ENCODE results near the gene GNG8.

The GNG8 gene

DNA sequence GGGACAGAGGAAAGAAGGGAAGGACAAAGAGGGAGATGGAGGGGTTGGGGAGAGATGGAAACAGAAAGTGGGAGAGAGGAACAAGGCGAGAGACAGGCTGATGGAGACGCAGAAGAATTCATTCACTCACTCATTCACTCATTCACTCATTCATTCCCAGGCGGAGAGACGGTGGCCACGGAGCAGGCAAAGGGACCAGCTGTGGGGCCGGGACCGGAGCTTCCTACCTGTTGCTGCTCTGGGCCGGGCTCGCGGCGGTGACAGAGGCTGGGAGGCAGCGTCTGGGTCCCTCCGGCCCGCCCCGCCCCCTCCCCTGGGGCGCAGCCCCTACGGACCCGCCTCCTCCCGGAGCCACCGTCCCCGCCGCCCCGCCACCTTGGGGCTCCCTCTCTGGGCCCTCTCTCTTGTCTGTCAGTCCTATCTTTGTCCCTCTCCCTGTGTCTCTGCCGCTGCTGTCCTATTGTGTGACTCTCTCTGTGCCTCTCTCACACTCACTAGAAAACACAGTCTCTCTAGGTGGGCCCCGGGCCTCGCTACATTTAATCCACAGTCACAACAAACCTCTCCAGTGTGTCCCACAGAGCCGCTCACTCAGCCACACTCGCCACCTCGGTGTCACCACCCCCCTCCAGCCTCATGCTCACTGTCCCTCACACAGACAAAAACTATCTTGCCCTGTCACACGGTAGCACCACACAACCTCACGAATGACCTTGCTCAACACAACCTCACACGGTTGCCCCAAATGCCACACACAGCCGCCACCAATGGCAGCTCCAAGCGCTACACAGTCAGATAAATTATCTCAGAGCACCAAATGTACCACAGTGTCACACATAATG lies at the start of gene GNG8:
GNG8 (minus strand) TSS at position 283 of the 842 bp plus-strand sequence. CDS start 1,520 bp downstream, outside the sequence.
- DNase-seq (ENCODE audit: low read depth in 2 of 2) = no peak

DNA sequence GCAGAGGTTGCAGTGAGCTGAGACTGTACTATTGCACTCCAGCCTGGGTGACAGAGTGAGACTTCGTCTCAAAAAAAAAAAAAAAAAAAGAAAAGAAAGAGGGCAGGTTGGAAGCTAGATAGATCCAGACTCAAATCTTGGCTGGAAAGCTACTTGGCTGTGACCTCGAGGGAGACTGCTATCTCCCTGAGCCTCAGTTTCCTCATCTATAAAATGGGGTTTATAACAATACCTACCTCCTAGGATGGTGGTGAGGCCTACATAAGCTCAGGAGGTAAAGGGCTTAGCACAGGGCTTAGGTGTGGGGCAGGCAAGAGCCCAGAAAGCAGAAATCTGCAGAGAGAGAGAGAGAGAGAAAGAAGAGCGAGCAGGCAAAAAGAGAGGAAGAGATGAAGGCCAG lies 49.2 kb upstream of the GNG8 start:
- DNase-seq (ENCODE audit: low read depth in 2 of 2) = no peak

DNA sequence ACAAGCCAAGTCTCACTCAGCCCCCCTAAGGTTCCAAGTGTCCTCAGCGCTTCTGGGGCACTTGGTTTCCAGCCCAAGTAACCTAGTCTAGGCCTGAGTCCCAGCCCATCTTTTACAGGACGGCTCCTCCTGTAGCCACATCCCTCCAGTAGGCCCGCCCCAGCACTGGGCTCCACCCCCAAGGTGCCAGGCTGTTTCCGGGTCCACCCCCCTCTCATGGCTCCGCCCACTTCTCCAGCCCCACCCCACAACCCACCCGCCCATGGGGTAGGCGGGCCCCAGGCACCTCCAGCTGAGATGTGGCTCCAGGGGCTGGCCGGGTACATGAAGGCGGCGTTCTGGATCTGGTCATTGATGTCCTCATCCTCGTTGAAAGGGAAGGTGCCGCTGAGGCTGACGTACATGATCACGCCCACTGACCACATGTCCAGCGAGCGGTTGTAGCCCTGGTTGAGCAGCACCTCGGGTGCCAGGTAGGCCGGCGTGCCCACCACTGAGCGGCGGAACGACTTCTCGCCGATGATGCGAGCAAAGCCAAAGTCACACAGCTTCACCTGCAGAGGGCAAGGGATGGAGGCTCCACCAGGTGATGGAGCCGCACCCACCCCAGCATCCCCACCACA lies 42.2 kb upstream of the GNG8 start:
- DNase-seq (ENCODE audit: low read depth in 2 of 2) = peak in 1 of 2 donors; percentile 38

DNA sequence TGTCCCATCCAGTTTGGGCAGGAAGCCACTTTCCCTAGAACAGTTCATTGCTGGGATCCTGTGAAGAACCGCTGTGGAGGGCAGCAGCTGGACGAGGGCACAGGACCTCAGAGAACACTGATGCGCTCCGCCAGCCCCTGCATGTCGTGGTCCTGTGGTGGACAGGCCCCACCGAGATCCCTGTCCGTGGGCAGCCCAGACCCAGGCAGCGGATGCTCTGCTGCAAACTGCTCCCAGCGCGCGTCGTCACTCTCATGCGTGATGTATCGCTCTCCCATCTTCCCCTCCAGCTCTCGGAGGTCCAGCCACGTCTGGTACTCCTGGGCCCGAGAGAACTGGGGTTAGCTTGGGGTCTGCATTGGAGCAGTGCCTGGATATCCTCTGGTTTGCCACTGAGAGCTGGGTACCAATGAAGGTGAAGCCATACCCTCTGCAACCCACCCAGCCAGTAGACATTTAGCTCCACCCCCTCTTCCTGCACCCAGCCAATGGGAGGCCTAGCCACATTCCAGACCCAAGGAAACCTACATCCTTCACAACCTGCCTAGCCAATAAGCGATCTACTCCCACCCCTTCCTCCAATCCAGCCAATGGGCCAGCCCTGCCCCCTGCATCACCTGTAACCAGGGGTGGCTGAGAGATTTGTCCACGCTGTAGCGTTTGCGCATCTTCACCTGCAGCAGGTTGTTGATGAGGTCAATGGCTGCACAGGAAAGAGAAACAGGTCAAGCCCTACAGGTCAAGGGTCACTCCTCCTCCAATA lies 38.6 kb upstream of the GNG8 start:
- DNase-seq (ENCODE audit: low read depth in 2 of 2) = no peak

DNA sequence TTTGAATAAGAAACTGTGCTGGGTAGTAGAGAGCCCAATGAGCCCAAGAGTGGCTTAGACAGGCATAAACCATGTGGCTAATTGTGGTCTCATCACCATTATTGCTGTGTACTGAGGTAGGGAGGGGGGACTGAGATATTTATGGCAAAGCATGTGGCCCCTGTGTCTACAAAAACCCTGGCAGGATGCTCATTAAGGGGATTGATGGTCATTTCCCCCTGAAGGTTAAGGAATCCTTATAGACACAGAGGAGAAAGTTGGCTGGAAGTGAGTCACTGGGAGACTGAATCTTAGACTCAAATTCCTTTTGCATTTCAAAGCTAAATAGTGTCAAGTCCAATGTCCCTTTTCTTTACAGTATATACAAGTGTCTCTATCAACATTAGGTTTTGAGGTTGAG lies 34.8 kb upstream of the GNG8 start:
- no peak for DNase-seq (ENCODE audit: low read depth in 2 of 2)

DNA sequence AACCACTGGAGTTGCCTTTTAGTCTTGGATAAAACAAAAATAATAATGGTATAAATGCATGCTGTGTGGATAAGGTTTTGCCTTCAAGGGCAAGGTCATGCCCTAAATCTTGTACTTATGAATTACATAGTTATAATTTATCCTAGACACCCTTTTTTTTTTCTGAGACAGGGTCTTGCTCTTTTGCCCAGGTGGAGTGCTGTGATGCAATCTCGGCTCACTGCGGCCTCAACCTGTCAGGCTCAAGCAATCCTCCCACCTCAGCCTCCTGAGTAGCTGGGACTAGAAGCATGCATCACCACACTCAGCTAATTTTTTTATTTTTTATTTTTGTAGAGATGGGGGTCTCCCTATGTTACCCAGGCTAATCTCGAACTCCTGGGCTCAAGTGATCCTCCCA lies 32.7 kb upstream of the GNG8 start:
- DNase-seq (ENCODE audit: low read depth in 2 of 2) = no peak

DNA sequence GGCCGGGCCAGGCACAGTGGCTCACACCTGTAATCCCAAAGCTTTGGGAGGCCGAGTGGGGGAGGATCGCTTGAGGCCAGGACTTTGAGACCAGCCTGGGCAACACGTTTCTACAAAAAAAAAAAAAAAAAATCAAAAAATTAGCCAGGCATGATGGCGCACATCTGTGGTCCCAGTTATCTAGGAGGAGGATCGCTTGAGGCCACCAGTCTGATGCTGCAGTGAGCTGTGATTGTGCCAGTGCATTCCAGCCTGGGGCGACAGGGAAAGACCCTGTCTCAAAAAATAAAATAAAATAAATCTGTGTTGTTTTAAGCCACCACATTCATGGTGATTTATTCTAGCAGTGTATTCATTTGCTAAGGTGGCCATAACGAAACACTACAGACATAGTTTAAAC lies 29.1 kb upstream of the GNG8 start:
- DNase-seq (ENCODE audit: low read depth in 2 of 2) = no peak

DNA sequence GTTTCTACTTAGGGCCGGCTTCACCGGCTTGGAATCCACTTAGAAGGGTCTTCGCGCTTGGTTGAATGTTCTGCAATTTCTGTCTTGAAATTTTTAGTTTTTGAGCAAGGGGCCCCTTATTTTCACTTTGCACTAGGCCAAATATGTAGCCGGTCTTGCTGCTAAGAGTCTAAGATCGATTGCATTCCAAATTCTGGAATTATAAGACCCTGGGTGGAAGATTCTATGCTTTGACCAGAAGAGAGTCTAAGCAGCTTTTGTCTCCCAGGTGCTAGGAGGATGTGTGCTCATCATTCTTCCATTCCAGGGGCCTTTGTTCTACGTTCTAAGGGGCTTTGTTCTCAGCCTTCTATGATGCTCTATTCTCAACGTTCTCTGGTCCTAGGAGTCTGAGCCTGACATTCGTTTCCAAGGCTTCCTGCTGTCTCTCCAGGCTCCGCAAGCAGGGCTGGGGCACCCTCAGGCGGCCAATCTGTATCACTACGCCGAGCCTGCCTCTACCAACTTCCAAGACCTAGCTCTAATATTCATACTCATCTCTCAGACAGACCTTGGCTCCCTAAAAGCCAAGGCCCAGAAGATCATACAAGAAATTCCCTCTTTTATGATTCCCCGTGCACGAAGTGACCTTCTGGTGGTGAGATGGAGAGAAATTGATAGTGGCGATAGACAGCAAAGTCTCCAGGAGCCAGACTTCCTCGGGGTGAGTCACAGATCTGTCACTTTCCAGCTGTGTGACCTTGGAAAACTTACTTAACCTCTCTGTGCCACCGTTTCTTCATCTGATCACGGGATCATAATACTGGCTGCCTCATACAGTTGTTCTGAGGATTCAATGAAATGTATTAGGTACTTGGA lies 26.0 kb upstream of the GNG8 start:
- DNase-seq (ENCODE audit: low read depth in 2 of 2) = peak; percentile 32 to 51

DNA sequence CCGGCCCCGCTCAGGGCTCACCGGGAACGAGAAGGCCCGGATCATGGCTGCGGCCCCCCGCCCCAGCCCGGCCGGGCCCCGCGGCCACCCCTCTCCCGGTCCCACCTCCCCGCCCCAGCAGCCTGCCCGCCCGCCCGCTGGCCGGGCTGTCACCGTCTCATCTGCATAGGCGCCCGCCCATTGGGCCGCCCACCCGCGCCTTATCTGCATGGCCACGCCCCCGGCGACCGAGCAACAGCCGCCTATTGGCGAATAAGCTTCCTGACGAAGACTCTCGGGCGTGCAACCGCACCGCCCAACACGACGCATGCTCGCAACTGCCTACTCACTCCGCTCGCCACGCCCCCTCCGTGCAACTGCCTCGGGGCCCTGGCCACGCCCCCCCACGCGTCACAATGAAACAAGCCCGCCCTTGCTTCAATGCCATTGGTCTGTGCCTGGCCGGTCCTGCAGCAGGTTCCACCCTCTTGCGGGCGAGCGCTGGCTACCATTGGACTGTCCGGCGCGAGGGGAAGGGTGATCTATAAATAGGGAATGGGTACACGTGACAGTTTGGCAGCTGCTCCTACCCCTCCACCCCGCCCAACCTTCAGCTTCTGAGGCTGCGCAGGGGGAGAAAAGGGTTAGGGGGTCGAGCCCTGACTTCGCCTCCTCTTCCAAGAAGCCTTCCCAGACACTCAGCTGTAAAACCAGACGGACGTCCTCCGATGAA lies 25.2 kb upstream of the GNG8 start, which contains the start of gene DACT3:
DACT3 (minus strand) TSS at position 163 of the 712 bp plus-strand sequence; CDS start at position 45, 118 bp downstream.
- DNase-seq (ENCODE audit: low read depth in 2 of 2) = peak; percentile 99

DNA sequence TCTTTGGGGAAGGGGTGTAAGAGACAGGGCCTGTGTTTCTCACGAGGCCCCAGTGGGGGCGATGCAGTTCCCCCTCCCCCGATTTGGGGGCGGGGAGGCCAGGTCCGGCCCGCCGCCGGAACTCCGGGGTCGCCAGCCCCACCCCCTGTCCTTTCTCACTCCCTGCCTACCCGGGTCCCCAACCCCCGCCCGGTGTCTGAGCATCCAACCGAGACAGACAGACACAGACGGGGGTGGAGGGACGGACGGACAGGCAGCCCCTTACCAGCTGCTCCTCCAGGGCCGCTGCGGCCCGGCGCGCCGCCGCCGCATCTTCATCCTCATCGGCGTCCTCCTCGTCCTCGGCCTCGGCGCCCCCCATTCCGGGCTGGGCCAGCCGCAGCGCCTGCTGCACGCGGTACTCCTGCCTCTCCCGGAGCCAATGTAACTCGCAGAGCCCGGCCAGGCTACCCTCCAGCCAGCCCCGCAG lies 24.6 kb upstream of the GNG8 start:
- no peak for DNase-seq (ENCODE audit: low read depth in 2 of 2)

DNA sequence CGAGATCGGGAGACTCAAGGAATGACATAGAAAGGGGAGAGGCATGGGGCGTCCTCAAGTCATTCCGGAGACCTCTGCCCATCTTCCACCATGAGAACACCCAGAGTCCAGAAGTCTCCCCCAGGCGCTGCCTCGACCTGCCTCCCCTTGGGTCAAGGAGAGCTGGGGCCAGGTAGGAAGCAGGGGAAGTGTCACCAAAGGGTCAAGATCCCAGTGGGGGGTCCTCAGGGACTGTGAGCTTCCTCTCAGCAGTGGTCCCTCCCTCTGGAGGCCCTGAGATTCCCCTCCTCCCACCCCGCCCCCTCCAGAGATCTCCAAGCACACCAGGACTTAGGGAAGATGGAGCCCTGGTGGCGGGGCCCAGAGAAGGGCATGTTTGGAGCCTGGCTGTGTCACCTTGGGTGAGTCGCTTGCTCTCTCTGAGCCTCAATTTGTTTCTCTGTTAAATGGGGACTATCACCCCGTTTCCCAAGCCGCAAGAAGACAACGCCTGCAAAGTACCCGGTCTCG lies 24.1 kb upstream of the GNG8 start:
- no peak for DNase-seq (ENCODE audit: low read depth in 2 of 2)

DNA sequence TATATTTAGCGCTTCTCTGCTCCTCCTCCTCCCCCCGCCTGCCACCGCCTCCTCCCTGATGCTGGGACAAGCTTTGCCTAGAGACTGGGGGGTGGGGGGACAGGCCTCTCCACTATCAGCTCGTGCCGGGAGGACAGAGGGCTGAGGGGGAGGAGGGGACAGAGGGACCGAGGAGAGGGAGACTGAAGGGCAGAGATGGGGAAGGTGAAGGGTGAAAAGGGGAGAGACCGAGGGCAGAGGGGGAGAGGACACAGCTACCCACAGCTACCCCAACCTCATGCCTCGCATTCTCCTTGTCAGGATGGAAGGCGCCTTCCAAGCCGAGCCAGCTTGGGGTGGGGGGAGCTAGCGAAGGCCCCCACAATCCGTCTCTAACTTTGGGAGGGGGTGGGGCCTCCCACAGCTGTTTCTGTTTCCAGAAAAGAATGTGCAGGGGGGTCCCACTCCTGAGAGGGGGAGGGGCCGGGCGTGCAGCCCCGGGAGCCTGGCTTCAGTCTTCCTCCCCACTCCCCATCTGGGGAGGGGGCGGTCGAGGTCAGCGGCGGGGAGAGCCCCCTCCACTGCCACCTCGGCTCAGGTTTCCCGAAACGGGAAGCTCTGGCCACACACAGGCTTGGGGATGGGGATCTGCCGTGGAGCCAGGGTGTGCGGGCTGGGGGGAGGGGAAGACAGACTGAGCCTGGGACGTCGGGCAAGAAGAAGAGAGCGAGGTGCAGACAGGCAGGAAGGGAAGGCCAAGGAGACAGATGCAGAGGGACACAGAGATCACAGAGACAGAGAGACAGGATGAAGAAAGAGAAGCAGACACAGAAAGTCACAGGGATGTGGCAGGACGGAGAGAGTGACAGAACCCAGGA lies 23.4 kb upstream of the GNG8 start:
- DNase-seq (ENCODE audit: low read depth in 2 of 2) = no peak

DNA sequence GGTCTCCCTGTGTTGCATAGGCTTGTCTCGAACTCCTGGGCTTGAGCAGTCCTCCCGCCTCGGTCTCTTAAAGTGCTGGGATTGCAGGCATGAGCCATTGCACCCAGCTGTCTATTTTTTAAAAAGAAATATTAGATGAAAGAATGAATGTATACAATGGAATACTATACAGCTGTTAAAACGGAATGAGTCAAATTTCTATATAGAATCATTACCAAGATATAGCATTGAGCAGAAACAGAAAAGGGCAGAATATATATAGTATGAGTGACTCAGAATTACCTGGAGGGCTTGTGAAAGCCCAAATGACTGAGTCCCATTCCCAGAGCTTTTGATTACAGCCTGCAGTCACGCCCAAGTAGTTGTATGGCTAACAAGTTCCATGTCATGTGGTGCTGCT lies 20.5 kb upstream of the GNG8 start:
- no peak for DNase-seq (ENCODE audit: low read depth in 2 of 2)

DNA sequence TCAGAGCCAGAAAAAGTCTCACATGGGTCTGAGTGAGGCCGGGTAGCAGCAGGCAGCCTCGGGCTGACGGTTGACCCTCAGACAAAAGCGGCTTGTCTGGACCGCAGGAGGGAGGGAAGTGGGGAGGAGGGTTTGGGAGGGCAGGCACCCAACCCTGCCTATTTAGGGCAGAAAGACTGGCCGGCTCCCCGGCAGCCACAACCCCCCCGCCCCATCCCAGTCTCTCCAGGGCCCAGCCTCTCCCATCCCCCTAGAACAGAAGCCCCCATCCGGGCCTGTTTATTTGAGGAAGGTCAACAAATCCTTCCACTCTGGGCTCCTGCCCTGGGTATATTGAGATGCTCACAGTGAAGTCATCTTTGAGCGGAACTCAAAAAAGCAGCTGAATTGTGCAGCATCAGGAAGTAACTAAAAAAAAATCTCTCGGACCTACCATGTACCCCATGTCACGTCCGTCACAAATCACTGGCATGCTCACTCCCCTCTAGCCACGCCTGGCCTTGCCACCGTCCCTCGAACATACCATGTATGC lies 18.7 kb upstream of the GNG8 start:
- DNase-seq (ENCODE audit: low read depth in 2 of 2) = no peak

DNA sequence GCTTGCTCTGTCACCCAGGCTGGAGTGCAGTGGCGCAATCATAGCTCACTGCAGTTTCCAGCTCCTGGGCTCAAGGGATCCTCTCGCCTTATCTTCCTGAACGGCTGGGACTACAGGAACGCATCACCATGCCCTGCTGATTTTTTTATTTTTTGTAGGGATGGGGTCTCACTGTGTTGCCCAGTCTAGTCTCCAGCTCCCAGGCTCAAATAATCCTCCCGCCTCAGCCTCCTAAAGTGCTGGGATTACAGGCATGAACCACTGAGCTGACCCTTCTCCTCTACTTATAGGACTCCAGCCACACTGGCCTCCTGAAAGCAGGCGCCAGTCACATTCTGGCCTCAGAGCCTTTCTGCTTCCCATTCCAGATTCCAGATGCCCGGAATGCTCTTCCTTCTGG lies 14.4 kb upstream of the GNG8 start:
- DNase-seq (ENCODE audit: low read depth in 2 of 2) = no peak

DNA sequence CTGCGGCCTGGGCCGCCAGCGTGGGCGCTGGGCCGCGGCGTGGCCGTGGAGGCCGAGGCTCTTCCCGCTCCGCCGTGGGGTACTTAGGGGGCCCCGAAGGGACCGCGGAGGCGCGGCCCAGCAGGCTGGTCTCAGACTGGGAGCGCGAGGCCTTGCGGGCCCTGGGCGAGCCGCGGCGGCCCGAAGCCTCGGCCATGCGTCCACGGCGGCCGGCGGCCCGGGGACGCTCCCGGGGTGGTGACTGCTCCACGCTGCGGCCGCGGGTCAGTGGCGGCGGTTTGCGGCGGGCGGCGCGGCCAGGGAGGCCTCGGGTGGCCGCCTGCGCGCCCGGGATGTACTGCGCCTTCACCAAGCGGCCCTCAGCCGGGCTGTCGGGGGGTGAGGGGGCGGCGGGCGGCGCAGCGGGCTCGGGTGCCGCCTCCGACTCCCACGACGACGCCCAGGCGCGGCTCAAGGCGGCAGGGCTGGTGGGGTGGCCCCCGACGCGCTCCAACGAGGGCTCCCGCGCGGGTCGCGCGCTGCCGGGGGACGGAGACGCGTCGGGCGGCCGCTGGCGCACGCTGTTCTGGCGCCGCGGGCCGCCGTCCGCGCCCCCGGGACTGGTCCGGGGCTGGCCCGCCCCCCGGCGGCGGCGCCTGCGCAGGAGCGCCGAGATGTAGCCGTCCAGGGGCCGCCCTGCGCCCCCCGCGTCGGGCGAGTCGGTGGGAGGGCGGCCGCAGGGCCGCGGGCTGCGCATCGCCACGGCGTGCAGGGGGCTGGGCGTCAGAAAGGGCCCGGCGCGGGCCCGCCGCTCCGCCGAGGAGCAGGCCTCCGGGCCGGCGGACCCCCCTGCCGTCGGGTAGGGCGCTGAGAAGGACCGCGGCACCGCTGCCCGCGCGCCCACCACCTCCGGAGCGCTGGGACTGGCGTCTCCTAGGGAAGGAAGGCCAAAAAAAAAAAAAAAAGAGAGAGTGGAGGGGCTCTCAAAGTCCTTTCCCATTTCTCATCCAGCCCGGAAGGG lies 13.3 kb upstream of the GNG8 start:
- DNase-seq (ENCODE audit: low read depth in 2 of 2) = no peak

DNA sequence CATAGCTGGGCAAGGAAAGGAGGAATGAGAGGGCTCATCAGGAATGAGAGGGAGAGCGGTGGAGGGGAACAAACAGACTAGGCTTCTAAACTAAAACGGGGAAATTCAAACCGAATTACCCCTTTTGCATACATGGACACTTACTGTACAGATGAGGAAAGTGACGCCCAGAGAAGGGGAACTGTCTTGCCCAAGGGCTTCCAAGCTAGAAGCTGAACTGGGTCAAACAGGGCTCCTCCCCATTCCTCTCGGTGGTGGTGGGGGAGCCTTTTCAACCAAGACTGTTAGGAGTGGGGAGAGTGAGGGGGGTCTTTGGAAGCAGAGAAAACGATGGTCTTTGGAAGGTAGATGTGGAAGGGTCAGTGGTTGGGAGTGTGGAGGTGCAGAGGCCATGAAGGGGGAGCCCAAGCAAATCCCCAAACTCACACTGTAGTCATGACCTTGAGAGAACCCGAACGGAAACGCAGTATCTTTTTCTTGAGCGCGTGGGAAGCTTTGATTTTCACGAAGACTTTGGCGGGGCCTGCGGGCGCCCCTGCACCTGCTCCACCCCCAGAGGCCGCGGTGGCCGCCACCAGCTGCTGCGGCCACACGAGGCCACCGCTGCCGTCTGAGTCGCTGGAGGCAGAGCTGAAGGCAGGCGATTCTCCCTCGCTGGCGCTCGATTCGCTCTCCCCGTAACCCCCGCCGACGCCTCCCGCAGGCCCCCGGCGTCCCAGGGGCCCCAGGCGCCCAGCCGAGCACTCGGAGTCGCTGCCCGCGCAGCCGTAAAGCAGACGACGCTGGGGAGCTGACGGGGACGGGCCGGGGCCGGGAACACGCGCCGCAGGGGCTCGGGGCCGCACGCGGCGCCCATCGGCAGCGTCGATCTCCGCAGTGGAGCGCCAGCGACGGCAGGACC lies 12.3 kb upstream of the GNG8 start:
- no peak for DNase-seq (ENCODE audit: low read depth in 2 of 2)

Data from stimulated activated CD8-positive, alpha-beta memory T cell treated with anti-CD3 and anti-CD28 coated beads, Interleukin-7, amount 100 ng/mL, for 1 hour (primary cell).